DMS53 treated with DMSO at 0.1 percent for 48 hours (cell line): Measurements from ENCODE around the gene OS9.
A peak's percentile ranks its signal among the peaks of the same experiment; 100 is the strongest.

Experiments
- DNase-seq: peaks from one replicate; lab custom pipeline; 2025; ENCODE audit not compliant: unreplicated experiment; lab: John Stamatoyannopoulos, UW

Gene OS9

DNA sequence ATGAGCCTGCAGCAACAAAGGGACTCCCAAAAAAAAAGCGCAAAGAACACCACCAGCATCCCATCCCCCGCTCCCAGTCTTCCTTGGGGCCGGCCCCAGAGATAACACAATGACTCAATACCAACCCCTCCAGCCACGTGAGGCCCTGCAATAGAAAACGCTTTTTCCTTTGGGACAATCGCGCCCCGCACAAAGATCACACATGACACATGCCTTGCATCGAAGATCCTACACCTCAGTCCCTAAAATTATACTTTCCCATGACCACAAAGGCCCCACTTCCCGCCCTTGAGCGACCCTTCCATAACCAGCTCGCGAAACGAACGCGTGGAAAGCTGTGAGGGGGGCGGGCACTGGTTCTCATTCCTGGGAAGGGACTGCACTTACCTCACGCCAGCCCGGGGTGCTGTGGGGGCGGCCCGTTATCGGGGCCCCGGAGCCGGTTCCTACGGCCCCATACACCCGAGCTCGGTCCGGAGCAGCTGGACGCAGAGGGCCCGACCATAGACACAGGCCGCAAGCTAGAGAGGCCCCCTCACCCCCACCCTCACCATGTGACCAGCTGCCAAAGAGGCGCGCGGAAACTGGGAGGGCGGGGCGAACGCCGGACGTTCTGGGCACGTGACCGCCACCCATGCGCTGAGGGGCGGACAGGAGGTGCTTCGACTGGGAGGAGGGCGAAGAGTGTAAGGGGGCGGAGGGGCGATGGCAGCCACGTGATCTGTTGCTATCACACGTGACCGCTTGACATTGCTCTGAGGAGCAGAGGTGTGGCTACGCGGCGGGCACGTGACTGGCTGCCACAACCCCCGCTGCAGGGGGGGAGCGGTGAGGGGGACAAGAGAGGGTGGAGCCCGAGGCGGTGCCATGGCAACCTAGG lies 58.1 kb downstream of the OS9 start, which contains the start of gene CDK4:
Gene CDK4 (minus strand): TSS at position 523 of the 880 bp plus-strand sequence. CDS start 593 bp downstream, outside the sequence.
- DNase-seq = peak; percentile 99

DNA sequence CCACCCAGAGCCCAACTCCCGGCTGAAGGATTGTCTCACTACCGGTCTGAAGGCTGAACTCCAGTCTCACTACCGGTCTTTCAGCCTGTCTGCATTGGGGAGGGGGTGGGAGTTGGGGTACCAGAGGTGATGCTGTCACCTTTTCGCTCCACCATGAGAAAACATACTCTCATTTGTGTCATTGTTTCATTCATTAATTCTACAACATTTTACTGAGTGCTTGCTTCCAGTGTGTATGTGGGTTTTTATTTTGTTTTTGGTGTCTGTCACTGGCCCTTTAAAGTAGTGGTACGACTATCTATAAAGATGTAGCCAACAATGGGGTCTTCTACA lies 58.7 kb downstream of the OS9 start:
- no peak for DNase-seq

DNA sequence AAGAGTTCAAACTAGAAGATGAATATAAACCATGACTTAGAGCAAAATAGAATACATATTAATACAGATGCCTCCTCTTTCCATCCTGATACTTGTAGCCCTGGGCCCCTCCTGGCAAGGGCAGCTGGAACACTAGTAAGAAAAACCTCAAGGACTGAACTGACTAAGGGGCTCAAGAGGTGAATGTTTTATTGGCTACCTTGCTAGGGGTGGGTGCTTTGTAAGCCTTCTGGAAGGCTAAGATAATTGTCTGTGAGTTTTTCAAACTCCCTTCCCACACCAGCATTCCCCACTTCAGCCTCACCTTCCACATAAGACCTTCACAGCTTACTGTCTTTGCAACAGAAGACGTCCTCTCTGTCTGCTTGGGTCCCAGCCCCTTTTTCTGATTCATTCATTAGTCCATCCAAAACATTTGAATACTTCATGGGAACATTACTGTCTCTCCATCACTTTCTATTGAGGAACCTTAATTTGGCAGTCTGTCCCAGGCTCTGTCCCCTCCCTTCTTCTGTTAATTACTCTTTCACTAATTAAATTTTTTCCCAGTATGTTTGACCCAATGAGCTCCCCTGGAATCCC lies 59.9 kb downstream of the OS9 start:
- DNase-seq = no peak

DNA sequence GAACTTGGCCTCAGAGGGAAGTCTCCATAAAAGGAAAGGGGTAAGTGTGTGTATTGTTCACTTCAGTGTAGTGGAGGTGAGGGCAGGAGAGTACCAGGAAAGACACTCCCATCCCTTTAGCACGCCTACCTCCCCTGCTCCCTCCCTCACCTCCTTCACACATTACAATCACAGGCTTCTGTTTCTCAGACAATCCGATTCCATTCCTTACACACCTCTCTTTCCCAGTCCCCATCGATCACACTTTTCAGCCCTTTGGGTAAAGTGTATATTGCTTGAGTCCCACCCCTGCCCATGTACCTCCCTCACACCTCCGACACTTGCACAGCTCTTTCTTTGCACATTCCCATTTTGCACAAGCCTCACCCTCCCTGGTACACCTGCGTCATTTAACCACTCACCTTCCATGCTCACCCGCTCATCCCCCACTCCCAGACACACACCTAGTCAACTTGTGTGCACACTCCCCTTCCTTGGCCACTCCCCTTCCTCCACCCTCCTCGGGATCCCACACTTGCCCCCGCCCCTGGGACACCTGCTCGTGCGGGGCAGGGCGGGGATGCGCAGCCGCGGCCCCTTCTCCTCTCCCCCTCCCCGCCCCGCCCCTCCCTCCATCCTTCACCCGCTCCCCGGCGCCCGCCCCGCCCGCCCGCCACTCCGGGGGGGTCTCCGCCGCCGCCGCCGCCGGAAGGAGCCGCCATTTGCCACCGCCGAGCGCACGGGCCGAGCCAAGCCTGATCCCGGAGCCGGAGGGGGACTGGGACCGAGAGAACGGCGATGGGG lies 60.7 kb downstream of the OS9 start, which contains the start of gene MARCHF9:
Gene MARCHF9 (plus strand): TSS at position 693 of the 783 bp plus-strand sequence. CDS start 426 bp downstream, outside the sequence.
- DNase-seq = peak; percentile 84

DNA sequence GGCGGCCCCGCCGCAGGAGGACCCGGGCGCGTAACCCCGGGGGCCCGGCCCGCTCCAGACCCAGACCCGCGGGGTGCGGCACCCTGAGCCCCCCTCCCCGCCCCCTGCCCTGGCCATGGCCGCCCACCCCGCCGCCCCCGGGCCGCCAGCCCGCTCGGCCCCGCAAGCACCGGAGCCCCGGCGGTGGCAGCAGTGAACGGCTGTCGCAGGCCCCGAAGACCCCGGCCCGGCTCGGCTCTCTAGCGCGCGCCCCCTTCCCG lies 61.2 kb downstream of the OS9 start:
- DNase-seq = no peak

DNA sequence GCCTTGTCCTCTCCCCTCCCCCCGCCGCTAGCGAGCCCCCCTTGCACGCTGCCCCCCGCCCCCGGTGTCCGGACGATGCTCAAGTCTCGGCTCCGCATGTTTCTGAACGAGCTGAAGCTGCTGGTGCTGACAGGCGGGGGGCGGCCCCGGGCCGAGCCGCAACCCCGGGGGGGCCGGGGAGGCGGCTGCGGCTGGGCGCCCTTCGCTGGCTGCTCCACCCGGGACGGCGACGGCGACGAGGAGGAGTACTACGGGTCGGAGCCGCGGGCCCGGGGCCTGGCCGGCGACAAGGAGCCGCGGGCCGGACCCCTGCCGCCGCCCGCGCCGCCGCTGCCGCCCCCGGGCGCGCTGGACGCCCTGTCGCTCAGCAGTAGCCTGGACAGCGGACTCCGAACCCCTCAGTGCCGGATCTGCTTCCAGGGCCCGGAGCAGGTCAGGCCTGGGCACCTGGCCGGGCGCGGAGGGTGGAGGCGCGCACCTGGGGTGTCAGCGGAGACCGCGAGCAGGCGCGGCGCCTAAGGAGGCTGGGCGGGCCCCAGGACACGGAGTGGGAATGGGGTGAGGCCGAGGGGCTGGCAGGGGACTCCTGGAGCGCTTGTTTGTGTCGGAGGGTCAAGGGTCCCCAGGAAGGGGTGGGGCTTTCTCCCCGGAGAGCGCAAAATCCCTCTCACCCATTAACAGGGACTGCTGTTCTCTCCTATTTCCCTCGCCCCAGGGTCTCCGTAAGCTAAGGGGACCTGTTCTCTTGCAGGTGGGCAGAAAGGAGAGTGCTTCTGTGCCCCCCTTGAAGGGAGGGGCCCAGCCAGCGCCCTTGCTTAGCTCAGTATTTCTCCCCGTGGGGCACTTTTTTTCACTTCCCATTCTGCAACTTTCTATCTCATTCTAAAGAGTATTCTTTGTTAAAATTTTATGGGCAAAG lies 61.8 kb downstream of the OS9 start:
- DNase-seq = no peak

DNA sequence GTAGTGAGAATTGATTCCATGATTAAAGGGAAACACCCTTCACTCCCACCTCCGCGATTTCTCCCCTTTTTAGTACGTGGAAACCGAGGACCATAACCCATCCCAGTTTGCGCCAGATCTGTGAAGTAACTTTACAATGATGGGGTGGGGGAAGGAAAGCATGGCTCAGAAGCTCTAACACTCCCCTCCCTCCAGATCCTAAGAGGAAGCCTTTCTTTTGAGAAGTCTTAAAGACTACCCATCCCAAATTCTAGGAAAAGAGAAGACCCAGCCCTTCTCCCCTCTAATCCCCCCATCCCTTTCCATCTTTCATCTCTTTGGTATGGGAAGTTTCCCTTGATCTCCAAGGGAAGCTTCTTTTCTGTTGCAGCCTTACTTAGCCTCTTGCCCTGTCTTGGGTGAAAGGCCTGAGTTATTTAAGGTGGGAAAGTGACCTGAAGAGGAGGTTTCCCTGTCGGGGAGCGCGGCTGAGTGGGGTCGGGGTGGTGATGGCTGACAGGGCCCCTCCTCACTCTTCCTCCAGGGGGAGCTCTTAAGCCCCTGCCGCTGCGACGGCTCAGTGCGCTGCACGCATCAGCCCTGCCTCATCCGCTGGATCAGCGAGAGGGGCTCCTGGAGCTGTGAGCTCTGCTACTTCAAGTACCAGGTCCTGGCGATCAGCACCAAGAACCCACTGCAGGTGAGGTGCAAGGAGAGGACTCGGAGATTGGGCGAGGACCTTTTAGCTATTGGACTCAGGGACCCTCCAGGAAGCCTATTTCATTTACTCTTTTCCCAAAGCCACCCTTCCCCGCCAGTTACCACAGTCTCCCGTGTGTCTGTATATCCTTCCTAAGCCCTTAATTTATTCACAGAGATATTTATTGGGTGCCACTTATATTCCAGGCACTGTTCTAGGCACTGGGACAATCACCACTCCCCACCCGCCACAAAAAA lies 62.7 kb downstream of the OS9 start:
- no peak for DNase-seq

DNA sequence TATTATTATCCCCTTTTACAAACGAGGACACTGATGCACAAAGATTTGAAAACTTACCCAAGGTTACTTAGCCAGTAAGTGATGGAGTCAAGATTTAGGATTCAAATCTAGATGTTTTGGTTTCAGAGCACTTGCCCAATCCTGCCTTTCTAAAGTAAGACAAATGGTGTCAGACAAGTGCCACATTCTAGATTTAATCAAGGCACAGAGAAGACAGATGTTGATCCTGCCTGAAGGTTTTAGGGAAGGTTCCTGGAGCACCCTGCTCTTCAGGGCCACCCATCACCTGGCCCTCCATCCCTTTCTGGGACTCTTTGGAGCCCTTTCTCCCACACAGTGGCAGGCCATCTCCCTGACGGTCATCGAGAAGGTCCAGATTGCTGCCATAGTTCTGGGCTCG lies 63.8 kb downstream of the OS9 start:
- no peak for DNase-seq

DNA sequence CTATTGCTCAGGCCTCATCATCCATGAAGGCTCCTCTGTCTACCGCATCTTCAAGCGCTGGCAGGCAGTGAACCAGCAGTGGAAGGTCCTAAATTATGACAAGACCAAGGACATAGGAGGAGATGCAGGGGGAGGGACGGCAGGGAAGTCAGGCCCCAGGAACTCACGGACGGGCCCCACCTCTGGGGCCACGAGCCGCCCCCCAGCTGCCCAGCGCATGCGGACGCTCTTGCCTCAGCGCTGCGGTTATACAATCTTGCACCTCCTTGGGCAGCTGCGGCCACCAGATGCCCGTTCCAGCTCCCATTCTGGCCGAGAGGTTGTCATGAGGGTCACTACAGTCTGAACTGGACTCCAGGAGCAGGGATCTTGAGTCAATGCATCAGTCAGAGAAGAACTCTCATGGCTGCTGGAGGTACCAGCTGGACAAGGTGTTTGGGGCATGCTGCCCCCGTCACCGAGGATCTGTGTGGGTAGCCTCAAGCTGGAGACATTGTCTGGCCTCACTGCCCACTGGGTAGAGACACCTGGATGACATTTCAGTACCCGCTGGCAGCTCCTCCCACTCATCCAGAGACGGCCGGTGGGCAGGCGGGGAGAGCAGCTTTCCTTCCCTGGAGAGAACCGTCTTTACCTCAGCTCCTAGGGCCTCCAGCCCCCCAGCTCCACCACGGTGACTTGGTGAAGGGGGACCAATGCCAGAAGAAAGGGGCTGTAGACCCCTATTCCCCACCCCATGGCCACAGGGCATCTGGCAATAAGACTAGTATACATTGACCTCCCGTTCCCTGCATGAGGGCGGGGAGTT lies 64.8 kb downstream of the OS9 start:
- no peak for DNase-seq

DNA sequence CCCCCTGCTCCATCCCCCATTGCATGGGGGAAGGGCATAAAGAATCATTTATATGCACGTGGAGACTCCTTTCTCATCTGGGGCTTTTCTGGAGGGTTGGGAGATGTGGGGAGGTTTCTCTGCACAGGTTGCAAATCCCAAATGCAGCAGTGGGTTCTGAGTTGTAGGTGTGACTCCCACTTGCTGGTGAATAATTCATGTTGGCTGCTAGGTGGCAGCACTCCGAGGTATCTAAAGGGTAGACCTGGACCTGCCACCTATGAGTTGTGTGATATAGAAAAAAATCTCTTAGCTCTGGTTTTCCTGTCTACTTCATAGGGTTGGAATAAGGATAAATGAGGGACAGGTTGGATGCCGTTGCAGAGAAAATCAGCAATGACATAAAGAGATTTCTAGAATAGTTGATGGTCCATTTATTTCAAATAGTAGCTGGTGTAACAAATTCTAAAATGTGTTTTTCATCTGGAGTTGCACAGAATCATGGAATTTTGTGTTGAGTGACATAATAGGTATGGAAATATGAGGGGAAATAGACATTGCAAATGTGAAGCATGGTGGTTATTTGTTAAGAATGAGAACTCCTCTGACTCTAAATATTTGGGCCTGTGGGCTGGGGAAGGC lies 65.5 kb downstream of the OS9 start:
- peak; percentile 57 for DNase-seq

DNA sequence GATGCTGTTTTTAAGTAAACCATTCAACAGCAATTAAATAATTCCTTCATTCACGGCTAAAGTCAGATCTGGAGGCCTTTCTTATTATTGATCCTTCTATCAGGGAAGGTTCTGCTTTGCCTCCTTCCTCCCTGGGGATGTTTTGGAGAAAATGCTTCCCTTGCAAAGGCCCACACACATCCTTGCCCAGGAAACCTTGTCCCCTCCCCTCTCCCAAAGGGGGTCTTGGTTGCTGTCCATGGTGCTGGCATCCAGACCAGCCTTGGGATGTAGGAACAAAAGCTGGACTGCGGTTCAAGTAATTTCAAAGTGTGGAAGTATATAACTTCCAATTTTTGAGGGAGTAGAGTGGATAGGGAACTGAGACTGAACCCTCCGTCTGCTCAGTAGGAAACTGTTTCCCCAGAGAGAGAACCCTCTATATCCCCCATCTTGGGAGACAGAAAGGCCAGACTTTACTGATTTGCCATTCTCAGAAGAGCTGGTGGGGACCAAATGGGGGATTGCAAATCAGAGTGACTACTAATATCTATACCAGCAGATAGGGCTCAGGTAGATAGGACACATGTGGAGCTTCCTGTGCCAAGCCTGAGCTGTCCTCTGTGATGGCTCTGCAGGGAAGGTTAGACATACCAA lies 66.5 kb downstream of the OS9 start:
- no peak for DNase-seq

DNA sequence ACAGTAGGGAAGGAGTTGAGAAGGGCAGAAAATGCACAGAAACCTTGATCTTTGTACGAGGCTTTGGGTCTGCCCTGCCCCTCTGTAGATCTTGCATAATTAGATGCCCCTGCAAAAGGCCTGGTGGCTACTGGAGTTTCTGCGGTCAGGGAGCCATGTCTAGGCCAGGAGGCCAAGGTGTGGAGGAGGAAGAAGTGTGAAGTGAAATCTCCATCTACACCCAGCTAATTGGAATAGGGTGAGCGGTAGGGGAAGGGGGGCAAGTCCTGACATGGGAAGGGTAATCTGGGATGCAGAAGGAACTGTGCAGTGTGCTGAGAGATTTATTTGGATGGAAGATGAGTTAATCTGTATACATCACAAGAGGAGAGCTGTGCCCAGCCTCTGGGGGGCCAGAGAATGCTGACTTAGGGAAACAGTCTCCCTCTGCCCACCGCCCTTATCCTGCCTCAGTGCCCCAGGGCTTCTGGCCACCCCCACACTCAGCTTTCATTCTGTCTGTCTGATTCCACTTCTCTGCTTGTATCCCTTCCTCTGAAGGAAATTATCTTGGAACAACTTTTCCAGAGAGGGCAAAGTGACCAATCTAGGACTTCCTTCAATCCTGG lies 67.6 kb downstream of the OS9 start:
- no peak for DNase-seq

DNA sequence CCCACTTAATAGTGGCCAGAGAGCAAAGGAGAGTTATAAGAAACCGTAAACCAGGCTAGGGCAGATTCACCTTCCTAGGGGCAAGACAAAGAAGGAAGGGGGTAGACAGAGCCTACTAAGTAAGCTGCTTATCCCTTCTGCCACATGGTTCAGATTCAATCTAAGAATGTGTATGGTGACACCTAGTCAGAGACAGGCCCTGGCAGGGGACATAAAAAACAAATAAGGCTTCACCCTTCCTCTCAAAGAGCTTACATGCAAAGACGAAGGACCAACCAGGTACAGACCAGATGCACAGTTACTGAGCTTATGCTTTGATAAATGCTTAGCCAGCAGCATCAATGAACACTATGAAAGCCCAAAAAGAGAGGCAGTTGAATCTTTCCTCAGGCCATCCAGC lies 68.5 kb downstream of the OS9 start:
- no peak for DNase-seq

DNA sequence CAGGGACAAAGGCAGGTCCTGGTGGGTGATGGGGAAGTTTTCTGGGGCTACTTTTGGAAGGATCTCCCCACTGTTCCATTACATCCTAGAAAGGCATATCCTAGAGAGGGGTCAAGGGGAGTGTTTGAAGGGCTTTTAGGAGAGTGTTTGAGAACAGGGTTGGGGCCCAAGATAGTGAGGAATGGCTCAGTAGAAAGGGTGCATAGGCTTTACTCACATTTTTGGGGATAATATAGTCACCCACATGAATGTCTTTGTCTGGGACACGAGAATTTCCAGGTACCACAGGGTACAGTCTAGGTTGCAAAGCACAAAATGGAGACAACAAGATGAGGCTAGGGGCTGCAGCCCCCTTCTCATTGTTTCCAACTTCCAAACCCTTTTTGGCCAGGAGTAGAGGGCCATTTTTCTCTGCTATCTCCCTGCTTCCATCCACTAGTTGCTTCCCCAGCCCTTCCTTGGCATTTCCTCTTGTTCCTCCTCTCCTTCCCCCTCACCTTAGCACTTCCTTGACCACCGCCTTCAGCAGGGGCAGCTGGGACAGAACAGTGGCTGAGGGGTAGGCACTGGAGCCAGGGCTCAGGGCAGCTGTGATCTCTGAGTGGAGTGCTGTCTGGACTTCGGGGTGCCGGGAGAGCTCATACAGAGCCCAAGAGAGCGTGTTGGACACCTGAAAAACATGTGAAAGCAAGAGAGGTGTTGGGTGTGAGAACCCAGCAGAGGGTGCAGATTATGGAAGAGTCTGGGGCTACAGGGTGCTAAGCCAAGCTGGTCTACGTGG lies 70.1 kb downstream of the OS9 start:
- DNase-seq = no peak

DNA sequence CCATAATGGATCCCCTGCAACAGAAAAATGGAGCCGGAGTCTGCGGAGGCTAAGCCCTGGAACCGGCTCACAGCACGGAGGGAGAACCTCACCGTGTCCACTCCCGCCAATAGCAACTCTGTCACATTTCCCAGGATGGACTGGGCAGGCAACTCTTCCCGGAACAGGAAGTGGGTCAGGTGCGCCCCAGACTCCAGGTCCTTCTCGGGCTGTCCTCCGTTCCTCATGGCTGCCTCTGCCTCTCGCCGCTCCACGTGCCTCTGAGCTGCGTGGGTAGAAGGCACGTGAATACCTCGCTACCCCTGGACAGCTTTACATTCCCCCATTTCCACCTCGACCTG lies 70.7 kb downstream of the OS9 start:
- DNase-seq = peak; percentile 67

DNA sequence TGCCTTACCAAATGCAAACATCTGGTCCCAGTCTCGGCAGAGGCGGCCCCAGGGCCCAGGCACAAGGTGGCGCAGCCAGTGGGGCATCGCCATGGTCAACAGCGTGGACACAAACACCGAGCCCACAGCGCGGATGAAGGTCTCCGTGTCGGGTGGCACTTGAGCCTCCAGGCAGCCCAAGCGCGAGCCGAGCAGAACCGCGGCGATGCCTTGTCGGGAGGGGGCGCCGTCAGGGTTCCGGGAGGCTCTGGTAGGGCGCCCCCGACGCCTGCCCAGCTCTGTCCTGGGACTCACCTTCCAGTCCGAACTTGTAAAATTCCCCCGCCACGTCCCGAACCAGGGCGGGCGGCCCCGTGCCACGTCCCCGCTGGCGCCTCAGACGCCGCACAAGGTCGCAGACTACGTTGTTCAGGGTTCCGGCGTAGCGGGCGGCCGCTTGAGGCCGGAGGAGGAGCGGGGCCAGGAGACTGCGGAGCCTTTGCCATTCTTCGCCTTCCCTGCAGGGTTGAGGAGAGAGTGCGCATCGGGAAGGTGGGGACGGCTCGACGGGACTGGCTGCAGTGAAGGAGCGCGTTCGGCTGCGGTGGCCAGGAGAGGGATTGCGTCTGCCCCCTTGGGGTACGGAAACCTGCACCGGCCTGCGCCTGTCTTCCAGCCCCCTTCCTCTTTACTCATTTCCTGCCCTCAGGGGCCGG lies 71.2 kb downstream of the OS9 start:
- DNase-seq = peak; percentile 46
